Neural cell (in vitro differentiated cells): Measurements from ENCODE around the gene TTC22. TPM values are rescaled to one million over a fixed set of nuclear protein-coding genes. Genes with fewer than 3 reads are reported as not detected.

Experiments
- H2AFZ ChIP-seq: fragments of 200-600, 300-800 bp; sonication (generic), shearing (Covaris generic); 2 replicates; pipeline ENCODE4 v1.6.0; 2014; ENCODE audit warnings: low read depth, mild to moderate bottlenecking, antibody characterized with exemption, low read length, moderate library complexity
- H3F3A ChIP-seq: fragments of 200-600 bp; shearing (Covaris generic); 2 replicates; pipeline ENCODE4 v1.6.1; 2016; ENCODE audit warnings: mild to moderate bottlenecking, moderate library complexity, mixed read lengths, antibody characterized with exemption, low read length; ENCODE audit not compliant: insufficient read depth, poor library complexity, severe bottlenecking
- H3K27ac ChIP-seq: fragments of 200-600, 300-800 bp; sonication (generic), shearing (Covaris generic); 2 replicates; pipeline ENCODE4 v1.5.1; 2014; ENCODE audit warnings: mild to moderate bottlenecking, low read length, moderate library complexity
- H3K27me3 ChIP-seq: fragments of 300-800, 200-600 bp; sonication (generic), shearing (Covaris generic); 2 replicates; pipeline ENCODE4 v1.6.0; 2014; ENCODE audit warnings: mild to moderate bottlenecking, low read depth, low read length, moderate library complexity; ENCODE audit not compliant: insufficient read depth
- H3K36me3 ChIP-seq: fragments of 300-800, 200-600 bp; sonication (generic), shearing (Covaris generic); 2 replicates; pipeline ENCODE4 v1.5.1; 2014; ENCODE audit warnings: mild to moderate bottlenecking, antibody characterized with exemption, low read length, moderate library complexity; ENCODE audit not compliant: insufficient read depth
- H3K4me2 ChIP-seq: fragments of 300-800, 200-600 bp; sonication (generic), shearing (Covaris generic); 2 replicates; pipeline ENCODE4 v1.6.0; 2014; ENCODE audit warnings: mild to moderate bottlenecking, low read length
- H3K4me3 ChIP-seq: fragments of 300-800, 200-600 bp; sonication (generic), shearing (Covaris generic); 2 replicates; pipeline ENCODE4 v1.5.1; 2014; ENCODE audit warnings: mild to moderate bottlenecking, low read length, moderate library complexity
- H3K79me2 ChIP-seq: fragments of 200-600 bp; shearing (Covaris generic); replicated peaks from 2 replicates; pipeline ENCODE4 v1.6.0; 2014; ENCODE audit warnings: mild to moderate bottlenecking, low read length, moderate library complexity; ENCODE audit not compliant: insufficient read depth
- H3K9ac ChIP-seq: fragments of 300-800, 200-600 bp; sonication (generic), shearing (Covaris generic); 2 replicates; pipeline ENCODE4 v1.6.1; 2016; ENCODE audit warnings: mild to moderate bottlenecking, low read length, mixed read lengths
- H3K9me2 ChIP-seq: fragments of 200-600 bp; shearing (Covaris generic); 2 replicates; pipeline ENCODE4 v1.6.1; 2016; ENCODE audit warnings: mild to moderate bottlenecking, low read length, mixed read lengths; ENCODE audit not compliant: insufficient read depth
- H3K9me3 ChIP-seq: fragments of 200-600, 300-800 bp; sonication (generic), shearing (Covaris generic); 2 replicates; pipeline ENCODE4 v1.6.1; 2016; ENCODE audit warnings: mild to moderate bottlenecking, mixed run types, low read length, moderate library complexity, mixed read lengths
- H4K20me1 ChIP-seq: fragments of 200-600 bp; shearing (Covaris generic); 2 replicates; pipeline ENCODE4 v1.6.1; 2016; ENCODE audit warnings: mild to moderate bottlenecking, mixed run types; ENCODE audit not compliant: insufficient read depth
- CTCF ChIP-seq: fragments of 450-650 bp; IDR thresholded peaks from 2 replicates; pipeline ENCODE4 v1.5.1; 2014; ENCODE audit warnings: antibody characterized with exemption, mild to moderate bottlenecking, moderate library complexity; ENCODE audit not compliant: poor library complexity, severe bottlenecking
- EP300 ChIP-seq: fragments of 450-650 bp; conservative IDR thresholded peaks from 2 replicates; pipeline ENCODE4 v1.6.1; 2014; ENCODE audit warnings: antibody characterized with exemption, mild to moderate bottlenecking, moderate library complexity; ENCODE audit not compliant: poor library complexity, severe bottlenecking
- EZH2 ChIP-seq: fragments of 200-600, 300-800 bp; shearing (Covaris generic), sonication (generic); IDR thresholded peaks from 2 replicates; pipeline ENCODE4 v1.6.1; 2014; ENCODE audit warnings: antibody characterized with exemption, low read length, borderline replicate concordance, mild to moderate bottlenecking; ENCODE audit not compliant: insufficient read depth, poor library complexity, severe bottlenecking
- MXI1 ChIP-seq: fragments of 450-650 bp; conservative IDR thresholded peaks from 2 replicates; pipeline ENCODE4 v1.6.1; 2014; ENCODE audit warnings: antibody characterized with exemption, mild to moderate bottlenecking; ENCODE audit not compliant: poor library complexity, severe bottlenecking
- POLR2AphosphoS5 ChIP-seq: IDR thresholded peaks from 2 replicates; pipeline ENCODE4 v1.6.1; 2012
- RAD21 ChIP-seq: fragments of 450-650 bp; conservative IDR thresholded peaks from 2 replicates; pipeline ENCODE4 v1.6.1; 2014; ENCODE audit warnings: antibody characterized with exemption, mild to moderate bottlenecking, moderate library complexity
- REST ChIP-seq: IDR thresholded peaks from 2 replicates; pipeline ENCODE4 v1.6.1; 2012; ENCODE audit warnings: borderline replicate concordance
- SMC3 ChIP-seq: fragments of 450-650 bp; conservative IDR thresholded peaks from 2 replicates; pipeline ENCODE4 v1.6.1; 2014; ENCODE audit warnings: antibody characterized with exemption, mild to moderate bottlenecking, moderate library complexity; ENCODE audit not compliant: poor library complexity
- TAF1 ChIP-seq: IDR thresholded peaks from 2 replicates; pipeline ENCODE4 v1.6.1; 2012; ENCODE audit warnings: low read depth
- polyA plus RNA-seq: library from polyadenylated mRNA; depleted of rRNA; stranded (reverse); fragments of >200 nt; gene quantifications from 2 replicates; pipeline ENCODE4 v1.2.3, GENCODE V29; 2014

Gene TTC22
- polyA plus RNA-seq, 1 donor from 2014 or later = not detected

GRCh38 chr1:54850069-54850730, 49.1 kb upstream of the TTC22 start:
- Histone ChIP-seq H3K9me2 (no peaks in the 10 kb centered on the region), H3F3A (no peaks in the 10 kb centered on the region), H3K36me3 (peaks cover 18% of the 10 kb centered on the region), H4K20me1 (no peaks in the 10 kb centered on the region), H2AFZ (no peak overlapping the region), H3K9ac (no peak overlapping the region), H3K27me3 (no peaks in the 10 kb centered on the region), H3K4me3 (no peak overlapping the region), H3K4me2 (no peak overlapping the region), H3K27ac (no peak overlapping the region), H3K9me3 (no peaks in the 10 kb centered on the region), H3K79me2 (no peaks in the 10 kb centered on the region)
- TF ChIP-seq EP300 (no peak), EZH2 (no peak), POLR2AphosphoS5 (no peak), REST (no peak), MXI1 (no peak), CTCF (no peak), SMC3 (no peak), TAF1 (no peak), RAD21 (no peak)

GRCh38 chr1:54849219-54850068, 48.3 kb upstream of the TTC22 start:
- Histone ChIP-seq H3K36me3 (peaks cover 18% of the 10 kb centered on the region), H3K9me2 (no peaks in the 10 kb centered on the region), H3F3A (no peaks in the 10 kb centered on the region), H3K79me2 (no peaks in the 10 kb centered on the region), H3K9me3 (no peaks in the 10 kb centered on the region), H3K27me3 (no peaks in the 10 kb centered on the region), H3K4me2 (no peak overlapping the region), H3K4me3 (no peak overlapping the region), H4K20me1 (no peaks in the 10 kb centered on the region), H2AFZ (no peak overlapping the region), H3K27ac (no peak overlapping the region), H3K9ac (no peak overlapping the region)
- TF ChIP-seq CTCF (no peak), TAF1 (no peak), EZH2 (no peak), EP300 (no peak), RAD21 (no peak), REST (no peak), POLR2AphosphoS5 (no peak), SMC3 (no peak), MXI1 (no peak)
